Ascending aorta (tissue), 2 donors: ENCODE data around the gene DNAJC5. TPM values are rescaled to one million over a fixed set of nuclear protein-coding genes. Genes with fewer than 3 reads are reported as not detected.

ENCODE experiments used
- DNase-seq, 2 donors: peaks; one replicate each; pipeline ENCODE4 v3.0.0-alpha.2; 2019; ENCODE audit warnings: low spot score in 2 of 2
- H3K27ac ChIP-seq, 2 donors: fragments of 200-600 bp; sonication (generic); one replicate each; pipeline ENCODE4 v1.5.1; 2016 to 2017; ENCODE audit warnings: mild to moderate bottlenecking in 1 of 2
- H3K27me3 ChIP-seq: fragments of 200-600 bp; sonication (generic); one replicate; pipeline ENCODE4 v1.5.1; 2017
- H3K36me3 ChIP-seq, 2 donors: fragments of 200-600 bp; sonication (generic); one replicate each; pipeline ENCODE4 v1.5.1; 2016
- H3K4me1 ChIP-seq, 2 donors: fragments of 200-600 bp; sonication (generic); one replicate each; pipeline ENCODE4 v1.5.1; 2016 to 2017; ENCODE audit warnings: mild to moderate bottlenecking in 1 of 2
- H3K4me3 ChIP-seq, 2 donors: fragments of 200-600 bp; sonication (generic); one replicate each; pipeline ENCODE4 v1.5.1; 2016 to 2017; ENCODE audit warnings: mild to moderate bottlenecking in 1 of 2
- H3K9me3 ChIP-seq, 2 donors: fragments of 200-600 bp; sonication (generic); one replicate each; pipeline ENCODE4 v1.5.1; 2016
- CTCF ChIP-seq, 3 experiments: fragments of 200-600 bp in 2 of 3; fragments of 450-650 bp in 1 of 3; sonication (generic) in 2 of 3; IDR thresholded peaks; one replicate each; pipeline ENCODE4 v1.5.1; 2016 to 2019; ENCODE audit warnings: antibody characterized with exemption in 3 of 3, mild to moderate bottlenecking in 1 of 3, moderate library complexity in 1 of 3
- intact Hi-C: fragments of 100-400 bp; cut with DNase I; formaldehyde crosslinking; loops from one replicate; pipeline ENCODE4 v1.15.1; 2023
- total RNA-seq: library from RNA; depleted of rRNA; stranded (reverse); fragments of >200 nt; gene quantifications from one replicate; pipeline ENCODE4 v1.1.0, GENCODE V29; 2016

Gene DNAJC5
- total RNA-seq, 1 donor from 2014 or later = 42.9 TPM

DNA sequence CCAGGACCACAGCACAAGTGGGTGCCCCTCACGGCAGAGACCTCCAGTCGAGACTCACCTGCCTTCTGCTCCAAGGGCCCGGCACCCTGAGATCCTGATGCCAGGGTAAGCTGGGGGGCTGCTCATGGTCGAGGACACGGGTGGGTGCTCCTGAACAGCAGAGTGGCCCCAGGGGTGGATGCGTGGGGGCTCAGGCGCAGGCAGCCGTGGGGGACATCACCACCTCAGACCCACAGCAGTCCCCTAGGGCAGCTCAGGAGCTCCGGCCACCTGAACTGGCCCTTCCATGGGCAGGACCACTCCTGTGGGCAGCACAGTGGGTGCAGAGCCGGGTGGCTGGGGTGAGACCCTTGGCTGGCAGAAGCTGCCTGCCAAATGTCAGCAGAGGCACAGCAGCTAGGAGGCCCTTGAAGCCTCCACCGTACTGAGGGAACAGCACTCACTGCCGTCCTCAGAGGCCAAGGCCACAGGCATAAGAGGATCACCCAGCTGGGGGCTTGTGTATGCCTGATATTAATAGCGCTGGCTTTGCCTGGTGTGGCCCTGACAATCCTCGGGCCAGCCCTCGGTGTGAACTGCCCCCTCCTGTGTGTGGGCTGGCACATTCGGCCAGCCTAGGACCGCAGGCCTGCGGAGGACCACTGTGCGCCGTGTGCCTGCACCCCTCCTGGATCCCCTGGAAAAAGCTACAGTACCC is 55.9 kb downstream of the DNAJC5 start:
- peak overlapping the region in 1 of 2 donors; percentile 15 for H3K4me3 ChIP-seq
- H3K27ac ChIP-seq = peak overlapping the region; percentile 72 to 73
- H3K27me3 ChIP-seq = no peaks in the 10 kb centered on the region
- intact Hi-C loops = no loop called here
- H3K36me3 ChIP-seq = peaks cover 3 to 6% of the 10 kb centered on the region in 2 donors
- DNase-seq = no peak
- H3K4me1 ChIP-seq = peaks cover 19 to 58% of the 10 kb centered on the region in 2 donors
- no peak for TF ChIP-seq CTCF (IDR thresholded peaks at IDR 0.05)
- no peaks in the 10 kb centered on the region for H3K9me3 ChIP-seq

- no peak for TF ChIP-seq CTCF (IDR thresholded peaks at IDR 0.05)
- Histone ChIP-seq H3K9me3 (no peaks in the 10 kb centered on the region), H3K4me1 (peaks cover 19 to 58% of the 10 kb centered on the region in 2 donors), H3K27me3 (no peaks in the 10 kb centered on the region), H3K4me3 (peak overlapping the region in 1 of 2 donors; percentile 15), H3K36me3 (peaks cover 0 to 2% of the 10 kb centered on the region in 2 donors), H3K27ac (peak overlapping the region; percentile 72 to 73)
- intact Hi-C loops = no loop called here
- no peak for DNase-seq
Measured at GRCh38 chr20:63951398-63952209, 56.7 kb downstream of the DNAJC5 start.

- no peak for TF ChIP-seq CTCF (IDR thresholded peaks at IDR 0.05)
- Histone ChIP-seq H3K27ac (no peak overlapping the region), H3K9me3 (no peaks in the 10 kb centered on the region), H3K4me3 (no peak overlapping the region), H3K36me3 (peaks cover 0 to 2% of the 10 kb centered on the region in 2 donors), H3K27me3 (no peaks in the 10 kb centered on the region), H3K4me1 (peaks cover 23 to 62% of the 10 kb centered on the region in 2 donors)
- DNase-seq = no peak
- intact Hi-C loops = no loop called here
Measured at GRCh38 chr20:63952210-63952535, 57.2 kb downstream of the DNAJC5 start.

GRCh38 chr20:63952769-63953168 is 57.8 kb downstream of the DNAJC5 start:
- no peak for DNase-seq
- H3K27me3 ChIP-seq = no peaks in the 10 kb centered on the region
- intact Hi-C loops = no loop called here
- no peak overlapping the region for H3K4me3 ChIP-seq
- H3K9me3 ChIP-seq = no peaks in the 10 kb centered on the region
- H3K4me1 ChIP-seq = peaks cover 23 to 62% of the 10 kb centered on the region in 2 donors
- TF ChIP-seq CTCF (IDR thresholded peaks at IDR 0.05) = no peak
- H3K36me3 ChIP-seq = peaks cover 0 to 2% of the 10 kb centered on the region in 2 donors
- no peak overlapping the region for H3K27ac ChIP-seq

- no peaks in the 10 kb centered on the region for H3K27me3 ChIP-seq
- H3K36me3 ChIP-seq = peaks cover 0 to 2% of the 10 kb centered on the region in 2 donors
- H3K9me3 ChIP-seq = no peaks in the 10 kb centered on the region
- intact Hi-C loops = no loop called here
- H3K27ac ChIP-seq = no peak overlapping the region
- TF ChIP-seq CTCF (IDR thresholded peaks at IDR 0.05) = no peak
- no peak overlapping the region for H3K4me3 ChIP-seq
- peaks cover 23 to 55% of the 10 kb centered on the region in 2 donors for H3K4me1 ChIP-seq
- DNase-seq = no peak
Measured at GRCh38 chr20:63953764-63954429, 59.0 kb downstream of the DNAJC5 start.
